ENCODE data around the gene GNA15.

GRCh38 chr19:3117716-3118115, 18.1 kb upstream of the GNA15 start:
- no peak for TF ChIP-seq CTCF (IDR thresholded peaks at IDR 0.05)
- TF ChIP-seq POLR2A (IDR thresholded peaks at IDR 0.05): no peak
